GM23338 (cell line): ENCODE measurements around the gene PUS3.

Source experiments
- CREB1 ChIP-seq: fragments of 250-450 bp; sonication (Bioruptor Pico); IDR thresholded peaks from 2 replicates; pipeline ENCODE4 v1.5.0; 2020; ENCODE audit warnings: low read depth, mild to moderate bottlenecking, moderate library complexity
- EZH2 ChIP-seq: fragments of 200-600 bp; sonication (generic); IDR thresholded peaks from one replicate; pipeline ENCODE4 v1.8.0; 2017; ENCODE audit warnings: antibody characterized with exemption, mild to moderate bottlenecking, low read depth; ENCODE audit not compliant: unreplicated experiment
- EZH2phosphoT487 ChIP-seq: fragments of 200-600 bp; sonication (generic); IDR thresholded peaks from one replicate; pipeline ENCODE4 v1.8.1; 2018; ENCODE audit warnings: antibody characterized with exemption; ENCODE audit not compliant: unreplicated experiment
- JUNB ChIP-seq: IDR thresholded peaks from one replicate; pipeline ENCODE4 v1.6.1; 2016; ENCODE audit warnings: antibody characterized with exemption; ENCODE audit not compliant: unreplicated experiment
- NANOG ChIP-seq: IDR thresholded peaks from 2 replicates; pipeline ENCODE4 v1.6.1; 2016; ENCODE audit warnings: antibody characterized with exemption, borderline replicate concordance
- POLR2AphosphoS5 ChIP-seq: IDR thresholded peaks from 2 replicates; pipeline ENCODE4 v1.6.1; 2016; ENCODE audit warnings: antibody characterized with exemption, low read depth
- STAT1 ChIP-seq: IDR thresholded peaks from one replicate; pipeline ENCODE4 v1.6.1; 2016; ENCODE audit warnings: antibody characterized with exemption; ENCODE audit not compliant: unreplicated experiment
- ZNF114 ChIP-seq: fragments of 250-450 bp; sonication (Bioruptor Pico); IDR thresholded peaks from 2 replicates; pipeline ENCODE4 v1.5.0; 2020; ENCODE audit warnings: mild to moderate bottlenecking, moderate library complexity
- TF ChIP-seq, protein P1 (sequence below), 2 experiments: fragments of 200-600 bp in 1 of 2; sonication (generic) in 1 of 2; conservative IDR thresholded peaks; 2 replicates each; pipeline versions ENCODE4 v1.5.1 to v1.6.1; 2016 to 2017; ENCODE audit warnings: antibody characterized with exemption in 2 of 2, low read depth in 2 of 2, mild to moderate bottlenecking in 2 of 2, moderate library complexity in 1 of 2
- TF ChIP-seq, protein P2 (sequence below): IDR thresholded peaks from one replicate; pipeline ENCODE4 v1.6.1; 2018; ENCODE audit warnings: antibody characterized with exemption; ENCODE audit not compliant: unreplicated experiment
- TF ChIP-seq, protein P3 (sequence below): IDR thresholded peaks from 2 replicates; pipeline ENCODE4 v1.6.1; 2016; ENCODE audit warnings: antibody characterized with exemption

DNA sequence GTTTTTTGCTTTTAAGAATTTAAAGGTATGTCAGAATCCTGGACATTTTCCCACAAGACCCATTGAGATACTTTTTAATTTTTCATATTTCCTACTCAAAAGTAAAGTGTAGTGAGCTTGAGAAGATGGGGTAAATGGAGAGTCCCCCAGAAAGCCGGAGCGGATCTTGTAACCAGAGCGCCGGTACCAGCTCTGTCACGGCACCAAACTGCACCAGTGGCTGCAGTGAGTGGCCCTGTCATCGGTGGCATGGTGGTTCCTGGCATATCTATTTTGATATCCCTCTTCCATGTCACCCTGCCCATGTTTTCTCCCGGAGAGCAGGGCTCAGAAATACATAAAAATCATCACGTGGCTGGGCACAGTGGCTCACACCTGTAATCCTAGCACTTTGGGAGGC, 20.6 kb upstream of the PUS3 start:
- TF ChIP-seq EZH2phosphoT487 (no peak), EZH2 (no peak), POLR2AphosphoS5 (no peak), ZNF114 (no peak), JUNB (no peak), STAT1 (no peak), CREB1 (CRISPR knock-in tag) (no peak), NANOG (no peak)
- TF ChIP-seq, protein P1, sequence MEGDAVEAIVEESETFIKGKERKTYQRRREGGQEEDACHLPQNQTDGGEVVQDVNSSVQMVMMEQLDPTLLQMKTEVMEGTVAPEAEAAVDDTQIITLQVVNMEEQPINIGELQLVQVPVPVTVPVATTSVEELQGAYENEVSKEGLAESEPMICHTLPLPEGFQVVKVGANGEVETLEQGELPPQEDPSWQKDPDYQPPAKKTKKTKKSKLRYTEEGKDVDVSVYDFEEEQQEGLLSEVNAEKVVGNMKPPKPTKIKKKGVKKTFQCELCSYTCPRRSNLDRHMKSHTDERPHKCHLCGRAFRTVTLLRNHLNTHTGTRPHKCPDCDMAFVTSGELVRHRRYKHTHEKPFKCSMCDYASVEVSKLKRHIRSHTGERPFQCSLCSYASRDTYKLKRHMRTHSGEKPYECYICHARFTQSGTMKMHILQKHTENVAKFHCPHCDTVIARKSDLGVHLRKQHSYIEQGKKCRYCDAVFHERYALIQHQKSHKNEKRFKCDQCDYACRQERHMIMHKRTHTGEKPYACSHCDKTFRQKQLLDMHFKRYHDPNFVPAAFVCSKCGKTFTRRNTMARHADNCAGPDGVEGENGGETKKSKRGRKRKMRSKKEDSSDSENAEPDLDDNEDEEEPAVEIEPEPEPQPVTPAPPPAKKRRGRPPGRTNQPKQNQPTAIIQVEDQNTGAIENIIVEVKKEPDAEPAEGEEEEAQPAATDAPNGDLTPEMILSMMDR (conservative IDR thresholded peaks at IDR 0.05; ENCODE audit: low read depth in 2 of 2), result no peak
- TF ChIP-seq, protein P2, sequence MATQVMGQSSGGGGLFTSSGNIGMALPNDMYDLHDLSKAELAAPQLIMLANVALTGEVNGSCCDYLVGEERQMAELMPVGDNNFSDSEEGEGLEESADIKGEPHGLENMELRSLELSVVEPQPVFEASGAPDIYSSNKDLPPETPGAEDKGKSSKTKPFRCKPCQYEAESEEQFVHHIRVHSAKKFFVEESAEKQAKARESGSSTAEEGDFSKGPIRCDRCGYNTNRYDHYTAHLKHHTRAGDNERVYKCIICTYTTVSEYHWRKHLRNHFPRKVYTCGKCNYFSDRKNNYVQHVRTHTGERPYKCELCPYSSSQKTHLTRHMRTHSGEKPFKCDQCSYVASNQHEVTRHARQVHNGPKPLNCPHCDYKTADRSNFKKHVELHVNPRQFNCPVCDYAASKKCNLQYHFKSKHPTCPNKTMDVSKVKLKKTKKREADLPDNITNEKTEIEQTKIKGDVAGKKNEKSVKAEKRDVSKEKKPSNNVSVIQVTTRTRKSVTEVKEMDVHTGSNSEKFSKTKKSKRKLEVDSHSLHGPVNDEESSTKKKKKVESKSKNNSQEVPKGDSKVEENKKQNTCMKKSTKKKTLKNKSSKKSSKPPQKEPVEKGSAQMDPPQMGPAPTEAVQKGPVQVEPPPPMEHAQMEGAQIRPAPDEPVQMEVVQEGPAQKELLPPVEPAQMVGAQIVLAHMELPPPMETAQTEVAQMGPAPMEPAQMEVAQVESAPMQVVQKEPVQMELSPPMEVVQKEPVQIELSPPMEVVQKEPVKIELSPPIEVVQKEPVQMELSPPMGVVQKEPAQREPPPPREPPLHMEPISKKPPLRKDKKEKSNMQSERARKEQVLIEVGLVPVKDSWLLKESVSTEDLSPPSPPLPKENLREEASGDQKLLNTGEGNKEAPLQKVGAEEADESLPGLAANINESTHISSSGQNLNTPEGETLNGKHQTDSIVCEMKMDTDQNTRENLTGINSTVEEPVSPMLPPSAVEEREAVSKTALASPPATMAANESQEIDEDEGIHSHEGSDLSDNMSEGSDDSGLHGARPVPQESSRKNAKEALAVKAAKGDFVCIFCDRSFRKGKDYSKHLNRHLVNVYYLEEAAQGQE, result no peak
- TF ChIP-seq, protein P3, sequence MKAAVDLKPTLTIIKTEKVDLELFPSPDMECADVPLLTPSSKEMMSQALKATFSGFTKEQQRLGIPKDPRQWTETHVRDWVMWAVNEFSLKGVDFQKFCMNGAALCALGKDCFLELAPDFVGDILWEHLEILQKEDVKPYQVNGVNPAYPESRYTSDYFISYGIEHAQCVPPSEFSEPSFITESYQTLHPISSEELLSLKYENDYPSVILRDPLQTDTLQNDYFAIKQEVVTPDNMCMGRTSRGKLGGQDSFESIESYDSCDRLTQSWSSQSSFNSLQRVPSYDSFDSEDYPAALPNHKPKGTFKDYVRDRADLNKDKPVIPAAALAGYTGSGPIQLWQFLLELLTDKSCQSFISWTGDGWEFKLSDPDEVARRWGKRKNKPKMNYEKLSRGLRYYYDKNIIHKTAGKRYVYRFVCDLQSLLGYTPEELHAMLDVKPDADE, result no peak
